ENCODE data around the gene OSBPL8. TPM values are rescaled to one million over a fixed set of nuclear protein-coding genes. Genes with fewer than 3 reads are reported as not detected.

OSBPL8 gene
- total RNA-seq, 4 donors from 2014 or later = 25.6 to 46.0 (median 43.4) TPM

DNA sequence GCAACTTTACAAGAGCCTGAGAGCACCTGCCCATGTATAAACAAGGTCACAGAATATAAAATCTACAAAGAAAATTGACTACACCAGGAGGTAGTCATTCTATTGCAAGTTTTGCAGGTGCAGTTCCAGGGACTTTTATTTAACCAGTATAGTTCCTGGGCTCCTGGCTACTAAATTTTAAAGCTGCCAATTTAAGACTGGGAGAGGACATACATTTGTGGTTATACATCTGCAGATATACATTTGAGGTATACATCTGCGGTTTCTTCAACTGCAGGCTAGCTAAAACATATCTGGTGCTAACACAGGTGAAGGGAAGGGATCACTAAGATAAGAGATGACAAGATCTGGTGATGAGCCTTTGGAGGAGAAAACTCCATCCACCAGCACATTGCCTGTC, 241.6 kb downstream of the OSBPL8 start:
- in situ Hi-C loops (cut with MboI; ENCODE audit: low sequenced_read_pairs in 4 of 4) (no loop called here), intact Hi-C loops (cut with DNase I; ENCODE audit: low total_unique reads) (no loop called here)
- no peak overlapping the region for H3K27ac ChIP-seq
- no peaks in the 10 kb centered on the region for H3K4me1 ChIP-seq
- no peaks in the 10 kb centered on the region for H3K9me3 ChIP-seq
- H3K4me3 ChIP-seq = no peak overlapping the region
- H3K27me3 ChIP-seq = no peaks in the 10 kb centered on the region
- TF ChIP-seq CTCF (IDR thresholded peaks at IDR 0.05 in 4 of 5, conservative IDR thresholded peaks at IDR 0.05 in 1 of 5) = no peak
- TF ChIP-seq POLR2A (IDR thresholded peaks at IDR 0.05) = no peak
- DNase-seq = no peak
- no peaks in the 10 kb centered on the region for H3K36me3 ChIP-seq
- no peak for ATAC-seq

DNA sequence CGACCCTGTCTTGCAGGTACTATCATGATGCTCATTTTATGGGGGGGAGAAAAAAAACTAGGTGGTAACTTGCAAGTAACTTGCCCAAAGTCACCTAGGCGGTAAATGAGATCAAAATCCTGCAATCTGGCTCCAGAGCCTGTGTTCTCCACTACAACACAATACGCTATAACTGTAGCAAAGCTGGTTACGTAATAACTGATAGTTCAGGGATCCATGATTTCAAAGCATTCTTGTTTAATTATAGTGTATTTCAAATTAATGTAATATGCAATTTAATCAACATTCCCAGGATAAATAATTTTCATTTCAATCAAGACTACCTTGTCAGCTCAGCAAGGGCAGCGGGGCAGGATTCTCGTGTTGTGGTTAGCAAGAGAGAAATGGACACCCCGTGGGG, 243.1 kb downstream of the OSBPL8 start:
- H3K27me3 ChIP-seq = no peaks in the 10 kb centered on the region
- no peaks in the 10 kb centered on the region for H3K9me3 ChIP-seq
- intact Hi-C loops (cut with DNase I; ENCODE audit: low total_unique reads) (no loop called here), in situ Hi-C loops (cut with MboI; ENCODE audit: low sequenced_read_pairs in 4 of 4) (no loop called here)
- DNase-seq (no peak), ATAC-seq (no peak)
- H3K4me1 ChIP-seq = no peaks in the 10 kb centered on the region
- H3K36me3 ChIP-seq = no peaks in the 10 kb centered on the region
- no peak overlapping the region for H3K27ac ChIP-seq
- TF ChIP-seq POLR2A (IDR thresholded peaks at IDR 0.05) (no peak), CTCF (IDR thresholded peaks at IDR 0.05 in 4 of 5, conservative IDR thresholded peaks at IDR 0.05 in 1 of 5) (no peak)
- H3K4me3 ChIP-seq = no peak overlapping the region

DNA sequence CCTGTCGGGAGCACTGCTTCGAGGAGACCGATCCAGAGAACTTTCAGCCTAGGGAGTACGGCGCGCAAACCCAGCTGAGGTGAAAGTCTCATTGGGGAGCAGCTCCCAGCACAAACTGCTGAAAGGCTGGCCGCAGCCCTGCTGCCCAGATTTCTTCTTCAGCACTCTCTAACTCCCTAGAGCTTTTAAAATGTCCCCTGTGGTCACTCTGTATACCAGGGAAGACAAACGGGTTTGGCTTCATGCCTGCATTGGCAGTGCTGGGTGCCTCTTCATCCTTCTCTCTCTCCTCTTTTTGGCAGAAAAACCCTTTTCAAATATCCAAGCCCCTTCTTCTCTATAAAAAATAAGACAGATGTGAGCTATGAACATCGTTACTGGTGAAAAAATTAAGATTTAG, 246.3 kb downstream of the OSBPL8 start:
- no peaks in the 10 kb centered on the region for H3K27me3 ChIP-seq
- H3K4me1 ChIP-seq = no peaks in the 10 kb centered on the region
- TF ChIP-seq POLR2A (IDR thresholded peaks at IDR 0.05) (no peak), CTCF (IDR thresholded peaks at IDR 0.05 in 4 of 5, conservative IDR thresholded peaks at IDR 0.05 in 1 of 5) (no peak)
- no peak for ATAC-seq
- in situ Hi-C loops (cut with MboI; ENCODE audit: low sequenced_read_pairs in 4 of 4) (no loop called here), intact Hi-C loops (cut with DNase I; ENCODE audit: low total_unique reads) (no loop called here)
- no peaks in the 10 kb centered on the region for H3K9me3 ChIP-seq
- DNase-seq = no peak
- no peak overlapping the region for H3K4me3 ChIP-seq
- H3K27ac ChIP-seq = no peak overlapping the region
- no peaks in the 10 kb centered on the region for H3K36me3 ChIP-seq

- TF ChIP-seq POLR2A (IDR thresholded peaks at IDR 0.05) = no peak
- no peak for TF ChIP-seq CTCF (IDR thresholded peaks at IDR 0.05 in 4 of 5, conservative IDR thresholded peaks at IDR 0.05 in 1 of 5)
- Histone ChIP-seq H3K27me3 (no peaks in the 10 kb centered on the region), H3K36me3 (no peaks in the 10 kb centered on the region), H3K4me1 (no peaks in the 10 kb centered on the region), H3K9me3 (no peaks in the 10 kb centered on the region), H3K4me3 (no peak overlapping the region), H3K27ac (no peak overlapping the region)
- DNase-seq (no peak), ATAC-seq (no peak)
- in situ Hi-C loops (cut with MboI; ENCODE audit: low sequenced_read_pairs in 4 of 4) (no loop called here), intact Hi-C loops (cut with DNase I; ENCODE audit: low total_unique reads) (no loop called here)
Observed at GRCh38 chr12:76312315-76312714, 247.3 kb downstream of the OSBPL8 start.

GRCh38 chr12:76311796-76312195, 247.8 kb downstream of the OSBPL8 start:
- Histone ChIP-seq H3K9me3 (no peaks in the 10 kb centered on the region), H3K27ac (no peak overlapping the region), H3K36me3 (no peaks in the 10 kb centered on the region), H3K4me1 (no peaks in the 10 kb centered on the region), H3K27me3 (no peaks in the 10 kb centered on the region), H3K4me3 (no peak overlapping the region)
- in situ Hi-C loops (cut with MboI; ENCODE audit: low sequenced_read_pairs in 4 of 4) = no loop called here
- ATAC-seq (no peak), DNase-seq (no peak)
- intact Hi-C loops (cut with DNase I; ENCODE audit: low total_unique reads) = no loop called here
- TF ChIP-seq POLR2A (IDR thresholded peaks at IDR 0.05) = no peak
- TF ChIP-seq CTCF (IDR thresholded peaks at IDR 0.05 in 4 of 5, conservative IDR thresholded peaks at IDR 0.05 in 1 of 5) = no peak
